ENCODE measurements around the gene GFPT2. TPM values are rescaled to one million over a fixed set of nuclear protein-coding genes. Genes with fewer than 3 reads are reported as not detected.

GFPT2 gene
- total and polyA plus RNA-seq, 2 experiments from 2014 or later: 45.2 to 75.3 TPM

GRCh38 chr5:180311216-180311615 lies 41.9 kb downstream of the GFPT2 start:
- TF ChIP-seq EZH2 (IDR thresholded peaks at IDR 0.05; ENCODE audit: insufficient read depth, poor library complexity, severe bottlenecking): no peak
- TF ChIP-seq EZH2phosphoT487 (IDR thresholded peaks at IDR 0.05; ENCODE audit: insufficient read depth, low read depth): no peak
- no peak for DNase-seq
- in situ Hi-C loops (cut with MboI): no loop called here

GRCh38 chr5:180306796-180307195 lies 46.3 kb downstream of the GFPT2 start:
- TF ChIP-seq EZH2phosphoT487 (IDR thresholded peaks at IDR 0.05; ENCODE audit: insufficient read depth, low read depth) (no peak), EZH2 (IDR thresholded peaks at IDR 0.05; ENCODE audit: insufficient read depth, poor library complexity, severe bottlenecking) (no peak)
- H3K27ac ChIP-seq: no peak overlapping the region
- no peaks in the 10 kb centered on the region for H3F3A ChIP-seq (ENCODE audit: insufficient read depth)
- H3K9me3 ChIP-seq (ENCODE audit: low read depth): no peaks in the 10 kb centered on the region
- no peak overlapping the region for H2AFZ ChIP-seq
- H3K9ac ChIP-seq: no peak overlapping the region
- H4K20me1 ChIP-seq (ENCODE audit: insufficient read depth): no peaks in the 10 kb centered on the region
- no peak overlapping the region for H3K4me3 ChIP-seq
- no peaks in the 10 kb centered on the region for H3K9me2 ChIP-seq (ENCODE audit: insufficient read depth)
- WGBS, 2 experiments (ENCODE audit: low coverage in 1 of 2, low lambda C conversion rate in 2 of 2, missing lambda C conversion rate in 2 of 2): 94 to 97% methylated on average over 7 to 8 of the region's 8 CpGs
- H3K4me1 ChIP-seq (ENCODE audit: insufficient read depth): no peaks in the 10 kb centered on the region
- H3K27me3 ChIP-seq (replicated peaks; ENCODE audit: insufficient read depth): no peaks in the 10 kb centered on the region
- in situ Hi-C loops (cut with MboI): no loop called here
- H3K79me2 ChIP-seq (ENCODE audit: insufficient read depth): no peaks in the 10 kb centered on the region
- H3K36me3 ChIP-seq (ENCODE audit: low read depth): no peaks in the 10 kb centered on the region
- DNase-seq: no peak
- no peak overlapping the region for H3K4me2 ChIP-seq (ENCODE audit: unreplicated experiment)

More at GRCh38 chr5:180311216-180311615, 41.9 kb downstream of the GFPT2 start:
- 97 to 99% methylated on average over 11 of the region's 11 CpGs for WGBS, 2 experiments (ENCODE audit: low coverage in 1 of 2, low lambda C conversion rate in 2 of 2, missing lambda C conversion rate in 2 of 2)
- no peak overlapping the region for H2AFZ ChIP-seq
- H3K27ac ChIP-seq: no peak overlapping the region
- H3K4me1 ChIP-seq (ENCODE audit: insufficient read depth): no peaks in the 10 kb centered on the region
- H3K9me2 ChIP-seq (ENCODE audit: insufficient read depth): no peaks in the 10 kb centered on the region
- H3K27me3 ChIP-seq (replicated peaks; ENCODE audit: insufficient read depth): no peaks in the 10 kb centered on the region
- no peaks in the 10 kb centered on the region for H3F3A ChIP-seq (ENCODE audit: insufficient read depth)
- no peak overlapping the region for H3K4me2 ChIP-seq (ENCODE audit: unreplicated experiment)
- no peaks in the 10 kb centered on the region for H3K9me3 ChIP-seq (ENCODE audit: low read depth)
- H3K36me3 ChIP-seq (ENCODE audit: low read depth): peaks cover 15% of the 10 kb centered on the region; the same call in 1 of the 2 replicates
- H3K9ac ChIP-seq: no peak overlapping the region
- no peaks in the 10 kb centered on the region for H4K20me1 ChIP-seq (ENCODE audit: insufficient read depth)
- no peaks in the 10 kb centered on the region for H3K79me2 ChIP-seq (ENCODE audit: insufficient read depth)
- H3K4me3 ChIP-seq: no peak overlapping the region

- Histone ChIP-seq H4K20me1 (ENCODE audit: insufficient read depth) (no peaks in the 10 kb centered on the region), H3K9ac (no peak overlapping the region), H3K4me2 (ENCODE audit: unreplicated experiment) (no peak overlapping the region), H3K27me3 (replicated peaks; ENCODE audit: insufficient read depth) (no peaks in the 10 kb centered on the region), H3K4me3 (no peak overlapping the region), H2AFZ (no peak overlapping the region), H3K9me3 (ENCODE audit: low read depth) (no peaks in the 10 kb centered on the region), H3K79me2 (ENCODE audit: insufficient read depth) (no peaks in the 10 kb centered on the region), H3K4me1 (ENCODE audit: insufficient read depth) (no peaks in the 10 kb centered on the region), H3F3A (ENCODE audit: insufficient read depth) (peaks cover 1% of the 10 kb centered on the region; the same call in 1 of the 2 replicates), H3K36me3 (ENCODE audit: low read depth) (peaks cover 9% of the 10 kb centered on the region; the same call in 1 of the 2 replicates), H3K9me2 (ENCODE audit: insufficient read depth) (no peaks in the 10 kb centered on the region), H3K27ac (no peak overlapping the region)
- 91 to 92% methylated on average over 12 of the region's 12 CpGs for WGBS, 2 experiments (ENCODE audit: low coverage in 1 of 2, low lambda C conversion rate in 2 of 2, missing lambda C conversion rate in 2 of 2)
- no peak for DNase-seq
- in situ Hi-C loops (cut with MboI): no loop called here
- TF ChIP-seq EZH2phosphoT487 (IDR thresholded peaks at IDR 0.05; ENCODE audit: insufficient read depth, low read depth): no peak
- TF ChIP-seq EZH2 (IDR thresholded peaks at IDR 0.05; ENCODE audit: insufficient read depth, poor library complexity, severe bottlenecking): no peak
These were observed 47.7 kb downstream of the GFPT2 start for GRCh38 chr5:180305481-180305880.

- WGBS, 2 experiments (ENCODE audit: low coverage in 1 of 2, low lambda C conversion rate in 2 of 2, missing lambda C conversion rate in 2 of 2): 92 to 94% methylated on average over 18 of the region's 18 CpGs
- H4K20me1 ChIP-seq (ENCODE audit: insufficient read depth): no peaks in the 10 kb centered on the region
- peaks cover 12% of the 10 kb centered on the region; the same call in 1 of the 2 replicates for H3K36me3 ChIP-seq (ENCODE audit: low read depth)
- H3K9me3 ChIP-seq (ENCODE audit: low read depth): no peaks in the 10 kb centered on the region
- no peak overlapping the region for H3K4me2 ChIP-seq (ENCODE audit: unreplicated experiment)
- DNase-seq: no peak
- in situ Hi-C loops (cut with MboI): no loop called here
- no peaks in the 10 kb centered on the region for H3K79me2 ChIP-seq (ENCODE audit: insufficient read depth)
- H3K4me3 ChIP-seq: no peak overlapping the region
- H2AFZ ChIP-seq: no peak overlapping the region
- no peaks in the 10 kb centered on the region for H3K27me3 ChIP-seq (replicated peaks; ENCODE audit: insufficient read depth)
- H3K27ac ChIP-seq: no peak overlapping the region
- no peak overlapping the region for H3K9ac ChIP-seq
- H3F3A ChIP-seq (ENCODE audit: insufficient read depth): peaks cover 5% of the 10 kb centered on the region; the same call in 1 of the 2 replicates
- H3K4me1 ChIP-seq (ENCODE audit: insufficient read depth): no peaks in the 10 kb centered on the region
- no peaks in the 10 kb centered on the region for H3K9me2 ChIP-seq (ENCODE audit: insufficient read depth)
- TF ChIP-seq EZH2 (IDR thresholded peaks at IDR 0.05; ENCODE audit: insufficient read depth, poor library complexity, severe bottlenecking) (no peak), EZH2phosphoT487 (IDR thresholded peaks at IDR 0.05; ENCODE audit: insufficient read depth, low read depth) (no peak)
These were observed 48.4 kb downstream of the GFPT2 start for GRCh38 chr5:180304431-180305375.
